ENCODE results near the gene CHGA.
A peak's percentile ranks its signal among the peaks of the same experiment; 100 is the strongest.

CHGA gene

GRCh38 chr14:92920001-92920400 lies 2.9 kb upstream of the CHGA start:
- TF ChIP-seq CTCF (IDR thresholded peaks at IDR 0.05; ENCODE audit: insufficient read depth, low read length) = no peak
- TF ChIP-seq POLR2AphosphoS5 (IDR thresholded peaks at IDR 0.05; ENCODE audit: low read depth) = no peak
- TF ChIP-seq REST (IDR thresholded peaks at IDR 0.05; ENCODE audit: insufficient replicate concordance, low read depth) = no peak
- TF ChIP-seq SPI1 (IDR thresholded peaks at IDR 0.05; ENCODE audit: borderline replicate concordance, low read depth) = no peak
- no peak for TF ChIP-seq GABPA (IDR thresholded peaks at IDR 0.05; ENCODE audit: low read depth)
- Histone ChIP-seq H3K27ac (replicated peaks) (no peak overlapping the region), H3K27me3 (ENCODE audit: insufficient read depth, poor library complexity, severe bottlenecking) (peaks cover 1% of the 10 kb centered on the region), H3K4me3 (replicated peaks; ENCODE audit: insufficient read depth, low read length) (no peak overlapping the region)
- no peak for DNase-seq (ENCODE audit: low read depth in 1 of 2, low spot score in 1 of 2)

- peaks cover 2% of the 10 kb centered on the region for H3K27me3 ChIP-seq (ENCODE audit: insufficient read depth, poor library complexity, severe bottlenecking)
- H3K4me3 ChIP-seq (replicated peaks; ENCODE audit: insufficient read depth, low read length) = no peak overlapping the region
- TF ChIP-seq POLR2AphosphoS5 (IDR thresholded peaks at IDR 0.05; ENCODE audit: low read depth) (no peak), REST (IDR thresholded peaks at IDR 0.05; ENCODE audit: insufficient replicate concordance, low read depth) (peak; percentile 50), GABPA (IDR thresholded peaks at IDR 0.05; ENCODE audit: low read depth) (no peak)
- no peak overlapping the region for H3K27ac ChIP-seq (replicated peaks)
- no peak for DNase-seq (ENCODE audit: low read depth in 1 of 2, low spot score in 1 of 2)
These were observed 705 bp upstream of the CHGA start for GRCh38 chr14:92922155-92922735.

- TF ChIP-seq CTCF (IDR thresholded peaks at IDR 0.05; ENCODE audit: insufficient read depth, low read length) = no peak
- no peak for TF ChIP-seq GABPA (IDR thresholded peaks at IDR 0.05; ENCODE audit: low read depth)
- no peak for TF ChIP-seq SPI1 (IDR thresholded peaks at IDR 0.05; ENCODE audit: borderline replicate concordance, low read depth)
- no peak for TF ChIP-seq POLR2AphosphoS5 (IDR thresholded peaks at IDR 0.05; ENCODE audit: low read depth)
- TF ChIP-seq REST (IDR thresholded peaks at IDR 0.05; ENCODE audit: insufficient replicate concordance, low read depth) = no peak
- peaks cover 2% of the 10 kb centered on the region for H3K27me3 ChIP-seq (ENCODE audit: insufficient read depth, poor library complexity, severe bottlenecking)
- H3K27ac ChIP-seq (replicated peaks) = no peak overlapping the region
- no peak overlapping the region for H3K4me3 ChIP-seq (replicated peaks; ENCODE audit: insufficient read depth, low read length)
- DNase-seq (ENCODE audit: low read depth in 1 of 2, low spot score in 1 of 2) = no peak
These were observed 774 bp downstream of the CHGA start for GRCh38 chr14:92923744-92924103.

Data from HL-60 (cell line).